SK-N-SH (cell line): ENCODE results near the gene DRGX. TPM values are rescaled to one million over a fixed set of nuclear protein-coding genes. Genes with fewer than 3 reads are reported as not detected.

Source experiments
- CTCF ChIA-PET: fragments of 300-600, 350-600 bp; formaldehyde crosslinking; extraction: SDS; loops from one replicate; lab custom pipeline; 2021; lab: Yijun Ruan, JAX
- POLR2A ChIA-PET: fragments of 350-600 bp; sonication (Branson Sonifier 250); formaldehyde crosslinking; extraction: SDS; loops from one replicate; lab custom pipeline; 2020; ENCODE audit warnings: antibody characterized with exemption, inconsistent platforms; lab: Yijun Ruan, JAX
- DNase-seq: peaks from one replicate; pipeline ENCODE4 v3.0.0; 2012
- H2AFZ ChIP-seq: fragments of 200-600 bp; sonication (generic); 2 replicates; pipeline ENCODE4 v1.8.1; 2016; ENCODE audit warnings: antibody characterized with exemption, mild to moderate bottlenecking, low read depth
- H3F3A ChIP-seq: fragments of 200-600 bp; sonication (generic); replicated peaks from 2 replicates; pipeline ENCODE3; 2016; ENCODE audit warnings: antibody characterized with exemption, mild to moderate bottlenecking; ENCODE audit not compliant: insufficient read depth
- H3K27ac ChIP-seq, 2 experiments: fragments of 200-500 bp in 1 of 2; fragments of 200-600 bp in 1 of 2; sonication (Bioruptor generic) in 1 of 2; sonication (generic), shearing (Covaris generic) in 1 of 2; 2 replicates each; pipeline versions ENCODE4 v1.5.1 to v1.6.1; 2014 to 2016; ENCODE audit warnings: low read depth in 2 of 2, inconsistent platforms in 1 of 2, low read length in 1 of 2, mild to moderate bottlenecking in 1 of 2, mixed read lengths in 1 of 2
- H3K27me3 ChIP-seq: fragments of 200-600 bp; sonication (generic), shearing (Covaris generic); 2 replicates; pipeline ENCODE4 v1.6.1; 2016; ENCODE audit warnings: mixed run types; ENCODE audit not compliant: insufficient read depth
- H3K36me3 ChIP-seq, 2 experiments: fragments of 200-500 bp in 1 of 2; fragments of 200-600 bp in 1 of 2; sonication (Bioruptor generic) in 1 of 2; sonication (generic) in 1 of 2; replicated peaks in 1 of 2; 2 replicates each; pipeline versions ENCODE3 to v1.5.1; 2014 to 2016; ENCODE audit warnings: low read length in 1 of 2, mild to moderate bottlenecking in 1 of 2; ENCODE audit not compliant: insufficient read depth in 2 of 2, control insufficient read depth in 1 of 2
- H3K4me1 ChIP-seq, 2 experiments: fragments of 200-500 bp in 1 of 2; fragments of 200-600 bp in 1 of 2; sonication (Bioruptor generic) in 1 of 2; sonication (generic), shearing (Covaris generic) in 1 of 2; 2 replicates each; pipeline versions ENCODE4 v1.5.1 to v1.6.1; 2014 to 2016; ENCODE audit warnings: low read depth in 1 of 2, low read length in 1 of 2, mixed run types in 1 of 2; ENCODE audit not compliant: insufficient read depth in 2 of 2, control insufficient read depth in 1 of 2
- H3K4me2 ChIP-seq: fragments of 200-600 bp; sonication (generic), shearing (Covaris generic); 2 replicates; pipeline ENCODE4 v1.6.1; 2017; ENCODE audit warnings: mixed run types
- H3K4me3 ChIP-seq, 2 experiments: fragments of 200-500 bp in 1 of 2; fragments of 200-600 bp in 1 of 2; sonication (Bioruptor generic) in 1 of 2; sonication (generic), shearing (Covaris generic) in 1 of 2; 2 replicates each; pipeline versions ENCODE4 v1.5.1 to v1.8.1; 2014 to 2016; ENCODE audit warnings: low read depth in 2 of 2, inconsistent platforms in 1 of 2, low read length in 1 of 2, mild to moderate bottlenecking in 1 of 2, mixed read lengths in 1 of 2, moderate library complexity in 1 of 2
- H3K79me2 ChIP-seq: fragments of 200-600 bp; sonication (generic); 2 replicates; pipeline ENCODE4 v1.8.1; 2017; ENCODE audit warnings: mild to moderate bottlenecking; ENCODE audit not compliant: insufficient read depth
- H3K9ac ChIP-seq: fragments of 200-600 bp; sonication (generic); 2 replicates; pipeline ENCODE4 v1.6.1; 2017; ENCODE audit warnings: mixed run types
- H3K9me2 ChIP-seq: fragments of 200-600 bp; sonication (generic); 2 replicates; pipeline ENCODE4 v1.6.1; 2017; ENCODE audit warnings: mixed run types
- H3K9me3 ChIP-seq: fragments of 200-600 bp; sonication (generic); 2 replicates; pipeline ENCODE4 v1.6.1; 2017; ENCODE audit warnings: mixed run types, mild to moderate bottlenecking, moderate library complexity
- H4K20me1 ChIP-seq: fragments of 200-600 bp; sonication (generic); 2 replicates; pipeline ENCODE4 v1.6.1; 2017; ENCODE audit warnings: mild to moderate bottlenecking, mixed run types; ENCODE audit not compliant: insufficient read depth
- ELF1 ChIP-seq: IDR thresholded peaks from 2 replicates; pipeline ENCODE4 v1.4.0; 2012
- EZH2phosphoT487 ChIP-seq: fragments of 200-600 bp; sonication (generic); IDR thresholded peaks from 2 replicates; pipeline ENCODE4 v1.6.1; 2017; ENCODE audit warnings: low read depth, mixed run types, mild to moderate bottlenecking, antibody characterized with exemption, moderate library complexity, borderline replicate concordance
- GABPA ChIP-seq: IDR thresholded peaks from 2 replicates; pipeline ENCODE4 v1.4.0; 2012; ENCODE audit warnings: low read depth, mild to moderate bottlenecking
- MXI1 ChIP-seq: IDR thresholded peaks from 2 replicates; pipeline ENCODE4 v1.6.1; 2012; ENCODE audit warnings: mild to moderate bottlenecking, low read depth, low read length, improper control_type of control experiment
- NFIC ChIP-seq: IDR thresholded peaks from 2 replicates; pipeline ENCODE4 v1.4.0; 2012; ENCODE audit warnings: borderline replicate concordance
- RAD21 ChIP-seq: IDR thresholded peaks from 2 replicates; pipeline ENCODE4 v1.6.1; 2012; ENCODE audit warnings: mild to moderate bottlenecking, low read length
- RCOR1 ChIP-seq: fragments of 150-350 bp; IDR thresholded peaks from 2 replicates; pipeline ENCODE4 v1.6.1; 2017; ENCODE audit warnings: antibody characterized with exemption, low read length
- TEAD4 ChIP-seq: IDR thresholded peaks from 2 replicates; pipeline ENCODE4 v1.4.0; 2012; ENCODE audit warnings: mild to moderate bottlenecking, borderline replicate concordance; ENCODE audit not compliant: insufficient read depth
- YY1 ChIP-seq: IDR thresholded peaks from 2 replicates; pipeline ENCODE4 v1.4.0; 2012; ENCODE audit warnings: low read depth, mild to moderate bottlenecking
- WGBS: methylation state at CpG from one replicate; pipeline ENCODE4 v1.1.6; 2017; ENCODE audit warnings: low lambda C conversion rate; 5-methylcytosine and 5-hydroxymethylcytosine counted together
- polyA plus RNA-seq, 3 experiments: library from polyadenylated mRNA; depleted of rRNA; stranded (reverse); fragments of >200 nt; gene quantifications; 2 replicates each; pipeline ENCODE4 v1.2.3, GENCODE V29; 2012
- TF ChIP-seq, protein P1 (sequence below): IDR thresholded peaks from 2 replicates; pipeline ENCODE4 v1.4.0; 2012; ENCODE audit warnings: low read depth, borderline replicate concordance
- TF ChIP-seq, protein P2 (sequence below): fragments of 200-600 bp; sonication (generic); IDR thresholded peaks from 2 replicates; pipeline ENCODE4 v1.6.1; 2017; ENCODE audit warnings: antibody characterized with exemption, mild to moderate bottlenecking, moderate library complexity
- TF ChIP-seq, protein P3 (sequence below): IDR thresholded peaks from 2 replicates; pipeline ENCODE4 v1.4.0; 2012; ENCODE audit warnings: low read depth, borderline replicate concordance
- TF ChIP-seq, protein P4 (sequence below): IDR thresholded peaks from 2 replicates; pipeline ENCODE4; 2012

DRGX gene
- polyA plus RNA-seq, 1 of the 3 experiments (the other 2 are of a cell fraction) = not detected

DNA sequence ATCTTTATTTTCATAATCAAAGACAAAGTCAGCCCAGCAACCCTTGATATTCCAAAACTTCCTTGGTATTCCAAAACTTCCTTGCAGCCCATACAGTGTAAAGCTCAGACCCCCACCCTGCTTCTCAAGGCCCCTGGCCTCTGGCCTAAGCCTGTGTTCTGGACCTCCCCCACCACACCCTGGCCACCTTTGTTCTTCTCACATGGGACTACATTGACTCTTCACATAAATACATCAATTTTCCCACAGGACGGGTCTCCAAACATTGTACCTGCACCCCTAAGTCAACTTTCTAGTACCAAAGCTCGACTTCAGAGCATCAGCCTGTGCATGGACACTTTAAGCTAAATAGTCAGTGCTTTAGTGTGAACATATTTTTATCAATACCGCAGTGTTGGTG lies 40.7 kb downstream of the DRGX start:
- TF ChIP-seq GABPA (no peak), NFIC (no peak), RCOR1 (no peak)
- Histone ChIP-seq H3K27me3 (no peaks in the 10 kb centered on the region), H3K36me3 (no peaks in the 10 kb centered on the region), H2AFZ (no peak overlapping the region), H3K27ac (no peak overlapping the region), H3K4me1 (peaks cover 0 to 10% of the 10 kb centered on the region in 2 experiments; a peak in 1 of 4 replicates), H3K4me2 (no peak overlapping the region), H3K9ac (no peak overlapping the region), H3K79me2 (no peaks in the 10 kb centered on the region), H3K9me3 (no peaks in the 10 kb centered on the region), H3F3A (no peaks in the 10 kb centered on the region), H4K20me1 (no peaks in the 10 kb centered on the region), H3K4me3 (no peak overlapping the region), H3K9me2 (no peaks in the 10 kb centered on the region)
- ChIA-PET POLR2A (no interaction called here), CTCF (interaction anchor here (0.5 kb wide), 1 partner anchor 699 kb away, joined by 3 read pairs; no protein-coding TSS in a partner anchor)
- no peak for DNase-seq
- 28% methylated on average over 3 of the region's 3 CpGs for WGBS

DNA sequence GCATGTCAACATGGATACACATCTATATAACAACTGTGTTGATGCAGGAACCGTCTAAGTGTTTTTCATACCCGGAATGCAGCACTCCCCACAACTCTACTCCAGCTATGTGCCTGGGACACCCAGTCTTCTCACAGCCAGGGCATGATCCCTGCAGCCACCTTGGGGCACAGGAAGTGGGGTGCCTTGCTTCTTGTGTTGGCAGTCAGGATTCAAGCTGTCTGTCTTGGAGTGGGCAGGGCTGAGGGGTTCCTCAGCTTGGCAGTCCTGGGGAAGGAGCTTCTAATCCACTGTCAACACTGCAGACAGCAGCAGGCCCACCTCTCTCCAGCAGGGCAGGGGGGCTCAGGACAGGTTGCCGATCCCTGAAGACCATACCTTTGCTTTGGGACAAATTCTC lies 41.3 kb downstream of the DRGX start:
- H3F3A ChIP-seq = no peaks in the 10 kb centered on the region
- no peak overlapping the region for H3K4me2 ChIP-seq
- H3K79me2 ChIP-seq = no peaks in the 10 kb centered on the region
- WGBS = 48% methylated on average over 3 of the region's 3 CpGs
- DNase-seq = no peak
- no peaks in the 10 kb centered on the region for H3K27me3 ChIP-seq
- H3K9ac ChIP-seq = no peak overlapping the region
- H4K20me1 ChIP-seq = no peaks in the 10 kb centered on the region
- no peak for TF ChIP-seq EZH2phosphoT487
- no peaks in the 10 kb centered on the region for H3K36me3 ChIP-seq
- H3K27ac ChIP-seq = no peak overlapping the region
- H3K9me2 ChIP-seq = no peaks in the 10 kb centered on the region
- no peak overlapping the region for H3K4me3 ChIP-seq
- ChIA-PET CTCF (interaction anchor here (0.5 kb wide), 1 partner anchor 698 kb away, joined by 3 read pairs; no protein-coding TSS in a partner anchor), POLR2A (no interaction called here)
- H3K4me1 ChIP-seq = peaks cover 0 to 4% of the 10 kb centered on the region in 2 experiments; a peak in 1 of 4 replicates
- H2AFZ ChIP-seq = no peak overlapping the region
- H3K9me3 ChIP-seq = no peaks in the 10 kb centered on the region

DNA sequence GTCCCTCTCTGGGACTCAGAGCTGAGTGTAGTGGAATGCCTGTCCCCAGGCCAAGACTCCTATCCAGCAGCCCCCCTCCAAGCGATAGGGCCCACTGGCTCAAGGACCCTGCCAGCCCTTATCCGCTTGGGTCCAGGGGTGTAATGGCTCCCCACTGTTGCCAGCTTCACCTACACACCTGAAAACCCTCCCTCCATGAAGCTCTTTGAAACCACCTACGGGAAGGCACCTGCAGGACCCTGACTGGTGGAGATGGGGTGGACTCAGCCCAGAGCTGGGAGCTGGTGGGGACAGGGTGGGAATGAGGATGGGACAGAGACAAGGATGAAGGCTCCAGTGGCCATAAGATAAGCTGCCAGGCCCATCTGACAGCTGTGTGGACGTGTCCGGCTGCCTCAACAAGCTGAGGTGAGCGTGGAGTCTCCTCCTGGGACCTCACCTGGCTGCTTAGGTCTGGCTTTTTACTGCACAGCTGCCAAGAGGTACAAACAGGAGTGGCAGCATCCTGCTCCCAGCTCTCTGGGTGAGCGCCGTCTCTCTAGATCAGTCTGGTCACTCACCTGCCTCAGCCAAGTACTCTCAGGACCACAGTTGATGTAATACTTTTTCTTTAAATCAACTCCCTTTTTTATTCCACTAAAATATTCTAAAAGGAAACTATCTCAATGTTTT lies 41.9 kb downstream of the DRGX start:
- H3K27ac ChIP-seq = no peak overlapping the region
- DNase-seq = no peak
- H3K9me2 ChIP-seq = no peaks in the 10 kb centered on the region
- TF ChIP-seq, protein P1, sequence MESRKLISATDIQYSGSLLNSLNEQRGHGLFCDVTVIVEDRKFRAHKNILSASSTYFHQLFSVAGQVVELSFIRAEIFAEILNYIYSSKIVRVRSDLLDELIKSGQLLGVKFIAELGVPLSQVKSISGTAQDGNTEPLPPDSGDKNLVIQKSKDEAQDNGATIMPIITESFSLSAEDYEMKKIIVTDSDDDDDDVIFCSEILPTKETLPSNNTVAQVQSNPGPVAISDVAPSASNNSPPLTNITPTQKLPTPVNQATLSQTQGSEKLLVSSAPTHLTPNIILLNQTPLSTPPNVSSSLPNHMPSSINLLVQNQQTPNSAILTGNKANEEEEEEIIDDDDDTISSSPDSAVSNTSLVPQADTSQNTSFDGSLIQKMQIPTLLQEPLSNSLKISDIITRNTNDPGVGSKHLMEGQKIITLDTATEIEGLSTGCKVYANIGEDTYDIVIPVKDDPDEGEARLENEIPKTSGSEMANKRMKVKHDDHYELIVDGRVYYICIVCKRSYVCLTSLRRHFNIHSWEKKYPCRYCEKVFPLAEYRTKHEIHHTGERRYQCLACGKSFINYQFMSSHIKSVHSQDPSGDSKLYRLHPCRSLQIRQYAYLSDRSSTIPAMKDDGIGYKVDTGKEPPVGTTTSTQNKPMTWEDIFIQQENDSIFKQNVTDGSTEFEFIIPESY = no peak
- TF ChIP-seq YY1 (no peak), NFIC (no peak), ELF1 (no peak), MXI1 (no peak), TEAD4 (no peak), RAD21 (no peak)
- TF ChIP-seq, protein P2, sequence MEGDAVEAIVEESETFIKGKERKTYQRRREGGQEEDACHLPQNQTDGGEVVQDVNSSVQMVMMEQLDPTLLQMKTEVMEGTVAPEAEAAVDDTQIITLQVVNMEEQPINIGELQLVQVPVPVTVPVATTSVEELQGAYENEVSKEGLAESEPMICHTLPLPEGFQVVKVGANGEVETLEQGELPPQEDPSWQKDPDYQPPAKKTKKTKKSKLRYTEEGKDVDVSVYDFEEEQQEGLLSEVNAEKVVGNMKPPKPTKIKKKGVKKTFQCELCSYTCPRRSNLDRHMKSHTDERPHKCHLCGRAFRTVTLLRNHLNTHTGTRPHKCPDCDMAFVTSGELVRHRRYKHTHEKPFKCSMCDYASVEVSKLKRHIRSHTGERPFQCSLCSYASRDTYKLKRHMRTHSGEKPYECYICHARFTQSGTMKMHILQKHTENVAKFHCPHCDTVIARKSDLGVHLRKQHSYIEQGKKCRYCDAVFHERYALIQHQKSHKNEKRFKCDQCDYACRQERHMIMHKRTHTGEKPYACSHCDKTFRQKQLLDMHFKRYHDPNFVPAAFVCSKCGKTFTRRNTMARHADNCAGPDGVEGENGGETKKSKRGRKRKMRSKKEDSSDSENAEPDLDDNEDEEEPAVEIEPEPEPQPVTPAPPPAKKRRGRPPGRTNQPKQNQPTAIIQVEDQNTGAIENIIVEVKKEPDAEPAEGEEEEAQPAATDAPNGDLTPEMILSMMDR = no peak
- TF ChIP-seq, protein P3, sequence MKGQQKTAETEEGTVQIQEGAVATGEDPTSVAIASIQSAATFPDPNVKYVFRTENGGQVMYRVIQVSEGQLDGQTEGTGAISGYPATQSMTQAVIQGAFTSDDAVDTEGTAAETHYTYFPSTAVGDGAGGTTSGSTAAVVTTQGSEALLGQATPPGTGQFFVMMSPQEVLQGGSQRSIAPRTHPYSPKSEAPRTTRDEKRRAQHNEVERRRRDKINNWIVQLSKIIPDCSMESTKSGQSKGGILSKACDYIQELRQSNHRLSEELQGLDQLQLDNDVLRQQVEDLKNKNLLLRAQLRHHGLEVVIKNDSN = no peak
- TF ChIP-seq, protein P4, sequence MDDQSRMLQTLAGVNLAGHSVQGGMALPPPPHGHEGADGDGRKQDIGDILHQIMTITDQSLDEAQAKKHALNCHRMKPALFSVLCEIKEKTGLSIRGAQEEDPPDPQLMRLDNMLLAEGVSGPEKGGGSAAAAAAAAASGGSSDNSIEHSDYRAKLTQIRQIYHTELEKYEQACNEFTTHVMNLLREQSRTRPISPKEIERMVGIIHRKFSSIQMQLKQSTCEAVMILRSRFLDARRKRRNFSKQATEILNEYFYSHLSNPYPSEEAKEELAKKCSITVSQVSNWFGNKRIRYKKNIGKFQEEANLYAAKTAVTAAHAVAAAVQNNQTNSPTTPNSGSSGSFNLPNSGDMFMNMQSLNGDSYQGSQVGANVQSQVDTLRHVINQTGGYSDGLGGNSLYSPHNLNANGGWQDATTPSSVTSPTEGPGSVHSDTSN = no peak
- H3K9me3 ChIP-seq = no peaks in the 10 kb centered on the region
- H3K9ac ChIP-seq = no peak overlapping the region
- H3K27me3 ChIP-seq = no peaks in the 10 kb centered on the region
- no peaks in the 10 kb centered on the region for H3F3A ChIP-seq
- no peaks in the 10 kb centered on the region for H3K36me3 ChIP-seq
- no peaks in the 10 kb centered on the region for H4K20me1 ChIP-seq
- ChIA-PET POLR2A (no interaction called here), CTCF (interaction anchor here (0.8 to 0.9 kb wide), 2 partner anchors 26 to 32 kb away, joined by 3 read pairs; no protein-coding TSS in a partner anchor)
- no peaks in the 10 kb centered on the region for H3K79me2 ChIP-seq
- H2AFZ ChIP-seq = no peak overlapping the region
- WGBS = 59% methylated on average over 7 of the region's 8 CpGs
- H3K4me2 ChIP-seq = no peak overlapping the region
- H3K4me1 ChIP-seq = no peaks in the 10 kb centered on the region; a peak in 1 of 4 replicates
- H3K4me3 ChIP-seq = no peak overlapping the region
